Measurements from ENCODE around the gene SLC27A3.

- TF ChIP-seq TAF1 (IDR thresholded peaks at IDR 0.05; ENCODE audit: low read depth) (no peak), TEAD4 (IDR thresholded peaks at IDR 0.05) (no peak), CEBPB (IDR thresholded peaks at IDR 0.05) (no peak), REST (IDR thresholded peaks at IDR 0.05; ENCODE audit: low read depth) (no peak), EGR1 (IDR thresholded peaks at IDR 0.05) (no peak)
These were observed 26.8 kb downstream of the SLC27A3 start for GRCh38 chr1:153801786-153802697.

Measured in Ishikawa (cell line).